GM12865 (cell line): ENCODE measurements around the gene CHKA.

ENCODE experiments used
- DNase-seq: peaks from one replicate; pipeline ENCODE4 v3.0.0; 2010; ENCODE audit warnings: low read depth
- H3K4me3 ChIP-seq: 2 replicates; pipeline ENCODE4 v1.5.1; 2011; ENCODE audit warnings: mild to moderate bottlenecking, low read depth, low read length, control low read depth
- CTCF ChIP-seq: IDR thresholded peaks from 2 replicates; pipeline ENCODE4 v1.5.1; 2011; ENCODE audit warnings: low read length, control low read depth, low read depth, inconsistent platforms; ENCODE audit not compliant: insufficient read depth; ENCODE audit errors: missing control alignments

CHKA gene

GRCh38 chr11:68164437-68164836 is 43.2 kb upstream of the CHKA start:
- no peak for TF ChIP-seq CTCF
- DNase-seq: no peak
- H3K4me3 ChIP-seq: no peak overlapping the region

- TF ChIP-seq CTCF: no peak
- no peak overlapping the region for H3K4me3 ChIP-seq
- DNase-seq: no peak
These were observed 42.5 kb upstream of the CHKA start for GRCh38 chr11:68163691-68164090.

- TF ChIP-seq CTCF: no peak
- no peak for DNase-seq
- H3K4me3 ChIP-seq: no peak overlapping the region
These were observed 39.0 kb upstream of the CHKA start for GRCh38 chr11:68160100-68160695.

- H3K4me3 ChIP-seq: no peak overlapping the region
- DNase-seq: no peak
- TF ChIP-seq CTCF: no peak
These were observed 38.5 kb upstream of the CHKA start for GRCh38 chr11:68159665-68160064.

GRCh38 chr11:68159161-68159560 is 38.0 kb upstream of the CHKA start:
- no peak for TF ChIP-seq CTCF
- no peak overlapping the region for H3K4me3 ChIP-seq
- DNase-seq: no peak

GRCh38 chr11:68158580-68158979 is 37.4 kb upstream of the CHKA start:
- H3K4me3 ChIP-seq: no peak overlapping the region
- TF ChIP-seq CTCF: no peak
- no peak for DNase-seq

GRCh38 chr11:68153742-68154141 is 32.6 kb upstream of the CHKA start:
- TF ChIP-seq CTCF: no peak
- H3K4me3 ChIP-seq: no peak overlapping the region
- no peak for DNase-seq
